ENCODE data around the gene VAX1. TPM values are rescaled to one million over a fixed set of nuclear protein-coding genes. Genes with fewer than 3 reads are reported as not detected.

The VAX1 gene
- total RNA-seq, result not detected in 2 replicates

GRCh38 chr10:117137911-117138642 is at the start of gene VAX1:
TSS of gene VAX1 (minus strand) at chr10:117138270. CDS start at chr10:117138056, 214 bp downstream.

Other genes with a start within 250 kb of the VAX1 start
- gene SHTN1, start 133.1 kb downstream of the VAX1 start, total RNA-seq, result 0.92 and 1.00 TPM in 2 replicates
- not detected in 2 replicates for gene KCNK18, start 59.2 kb upstream of the VAX1 start, total RNA-seq
- not detected in 2 replicates for gene SLC18A2, start 102.8 kb upstream of the VAX1 start, total RNA-seq
- 11.9 and 14.5 TPM in 2 replicates for gene PDZD8, start 237.2 kb upstream of the VAX1 start, total RNA-seq

Measured in smooth muscle cell of bladder (primary cell).